ENCODE results near the gene KLHDC10.
"Not testable (repeated sequence)": the region's sequence is repeated elsewhere in the genome, so short reads cannot be mapped to it uniquely, and the experiment has no call there.

Gene KLHDC10

GRCh38 chr7:130141884-130142653 lies 71.7 kb downstream of the KLHDC10 start:
- no peak for DNase-seq (ENCODE audit: low spot score)

DNA sequence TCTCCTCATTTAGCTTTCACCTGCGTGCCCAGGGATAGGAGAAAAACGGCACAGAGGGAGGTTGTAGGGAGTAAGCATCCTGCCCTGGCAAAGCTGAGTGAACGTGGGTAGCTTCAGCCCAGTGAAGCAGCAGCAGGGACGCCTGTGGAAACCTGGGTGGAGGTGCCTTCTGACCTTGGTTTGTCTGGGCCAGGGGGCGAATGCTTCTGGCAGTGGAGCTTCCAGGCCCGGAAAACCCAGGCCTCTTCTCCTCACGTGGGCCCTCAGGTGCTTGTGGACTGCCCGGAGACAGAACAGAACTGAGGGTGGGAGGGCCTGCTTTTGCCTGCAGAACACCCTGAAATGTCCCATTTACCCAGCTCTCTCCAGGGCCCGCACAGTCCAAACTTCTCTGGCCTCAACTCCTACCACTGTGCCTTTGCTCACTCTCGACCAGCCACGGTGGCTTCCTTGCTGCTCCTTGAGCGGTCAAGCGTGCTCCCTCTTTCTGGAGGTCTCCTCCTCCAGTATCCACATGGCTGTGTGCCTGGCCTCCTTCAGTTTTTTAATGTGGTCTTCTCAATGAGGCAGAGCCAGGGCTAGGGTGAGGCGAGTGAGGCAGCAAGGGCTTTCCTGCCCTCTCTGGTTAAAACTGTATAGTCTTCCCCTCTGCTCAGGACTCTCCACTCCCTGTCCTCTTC lies 72.5 kb downstream of the KLHDC10 start:
- DNase-seq (ENCODE audit: low spot score): no peak

GRCh38 chr7:130143334-130143732 lies 73.0 kb downstream of the KLHDC10 start:
- no peak for DNase-seq (ENCODE audit: low spot score)

- no peak for DNase-seq (ENCODE audit: low spot score)
These were observed 73.6 kb downstream of the KLHDC10 start for GRCh38 chr7:130143986-130144311.

- DNase-seq (ENCODE audit: low spot score): peak; percentile 76
These were observed 74.2 kb downstream of the KLHDC10 start for GRCh38 chr7:130144312-130145171.

DNA sequence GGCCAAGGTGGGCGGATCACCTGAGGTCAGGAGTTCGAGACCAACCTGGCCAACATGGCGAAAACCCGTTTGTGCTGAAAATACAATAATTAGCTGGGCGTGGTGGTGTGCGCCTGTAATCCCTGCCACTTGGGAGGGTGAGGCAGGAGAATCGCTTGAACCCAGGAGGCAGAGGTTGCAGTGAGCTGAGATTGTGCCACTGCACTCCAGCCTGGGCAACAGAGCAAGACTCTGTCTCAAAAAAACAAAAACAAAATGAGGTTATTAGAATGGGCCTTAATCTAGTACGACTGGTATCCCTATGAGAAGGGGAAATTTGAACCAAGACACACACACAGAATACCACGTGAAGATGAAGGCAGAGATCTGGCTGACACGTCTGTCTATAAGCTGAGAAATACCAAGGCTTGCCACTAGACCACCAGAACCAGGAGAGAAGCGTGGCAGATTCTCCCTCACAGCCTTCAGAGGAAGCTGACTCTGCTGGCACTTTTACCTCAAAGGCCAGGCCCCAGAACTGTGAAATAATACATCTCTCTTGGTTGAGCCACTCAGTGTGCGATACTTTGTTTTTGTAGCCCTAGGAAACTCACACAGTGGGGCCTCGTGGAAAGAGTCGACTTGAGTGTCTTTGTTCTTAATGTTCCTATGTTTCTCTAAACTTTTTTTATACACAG lies 75.2 kb downstream of the KLHDC10 start:
- DNase-seq (ENCODE audit: low spot score): no peak

GRCh38 chr7:130146142-130146541 lies 75.8 kb downstream of the KLHDC10 start:
- DNase-seq (ENCODE audit: low spot score): not testable (repeated sequence)

DNA sequence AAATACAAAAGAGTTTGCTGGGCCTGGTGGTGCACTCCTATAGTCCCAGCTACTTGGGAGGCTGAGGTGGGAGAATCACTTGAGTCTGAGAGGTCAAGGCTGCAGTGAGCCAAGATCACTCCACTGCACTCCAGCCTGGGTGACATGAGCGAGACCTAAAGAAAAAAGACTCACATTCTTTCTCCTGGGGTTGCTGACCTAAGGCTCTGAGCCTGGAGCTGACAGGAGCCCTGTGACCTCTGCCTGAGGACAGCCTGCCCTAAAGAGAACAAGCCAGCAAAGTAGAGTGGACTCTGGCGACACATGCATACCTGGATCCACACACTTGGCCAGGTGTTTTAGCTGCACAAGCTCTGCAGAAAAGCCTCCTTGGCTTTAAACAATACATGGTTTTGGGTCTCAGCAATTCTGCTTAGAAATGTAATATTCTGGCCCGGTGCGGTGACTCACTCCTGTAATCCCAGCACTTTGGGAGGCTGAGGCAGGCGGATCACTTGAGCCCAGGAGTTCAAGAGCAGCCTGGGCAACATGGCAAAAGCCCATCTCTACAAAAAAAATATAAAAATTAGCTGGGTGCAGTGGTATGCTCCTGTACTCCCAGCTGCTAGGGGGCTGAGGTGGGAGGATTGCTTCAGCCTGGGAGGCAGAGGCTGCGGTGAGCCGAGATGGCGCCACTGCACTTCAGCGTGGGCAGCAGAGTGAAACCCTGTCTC lies 76.5 kb downstream of the KLHDC10 start:
- no peak for DNase-seq (ENCODE audit: low spot score)

- no peak for DNase-seq (ENCODE audit: low spot score)
These were observed 77.5 kb downstream of the KLHDC10 start for GRCh38 chr7:130147710-130148325.

GRCh38 chr7:130148561-130148960 lies 78.2 kb downstream of the KLHDC10 start:
- peak; percentile 65 for DNase-seq (ENCODE audit: low spot score)

DNA sequence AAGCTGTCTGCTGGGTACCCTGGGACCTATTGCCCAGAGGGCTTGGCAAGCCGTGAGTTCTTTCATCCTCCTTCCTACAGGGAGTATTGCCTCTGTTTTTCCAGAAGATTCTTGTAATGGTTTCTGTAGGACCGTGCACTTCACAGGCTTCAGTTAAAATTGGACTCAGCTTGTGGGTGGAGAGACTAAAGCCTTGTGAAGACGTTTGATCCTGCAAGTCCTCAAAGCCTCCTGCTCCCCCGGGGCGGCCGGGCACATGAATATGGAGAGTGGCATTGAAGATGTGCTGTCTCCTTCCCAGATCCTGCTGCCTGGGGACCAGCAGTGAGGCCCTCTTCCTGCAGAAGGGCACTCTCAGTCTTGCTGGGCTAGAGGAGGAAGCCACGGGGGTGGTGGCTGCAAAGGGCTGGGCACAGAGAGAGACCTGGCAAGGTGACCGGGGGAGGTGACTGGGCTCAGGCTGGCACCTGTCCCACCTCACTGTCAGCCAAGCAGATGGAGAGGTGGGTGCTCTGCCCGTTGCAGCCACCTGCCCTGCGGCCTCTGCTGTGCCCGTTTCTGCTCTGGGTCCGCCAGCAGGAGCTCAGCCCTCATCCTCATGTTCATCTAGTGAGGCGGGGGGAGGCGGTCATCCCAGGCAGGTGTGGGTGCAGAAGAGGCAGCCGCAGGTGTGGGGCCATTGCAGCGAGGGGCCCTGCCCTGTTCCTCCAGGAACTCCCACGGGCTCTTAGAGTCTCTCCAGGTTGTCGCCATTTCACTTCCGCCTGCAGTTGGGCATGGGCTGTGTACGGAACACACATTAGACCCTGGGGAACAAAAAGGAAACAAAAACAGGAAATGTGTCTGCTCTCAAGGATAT lies 79.2 kb downstream of the KLHDC10 start:
- DNase-seq (ENCODE audit: low spot score): no peak

GRCh38 chr7:130150587-130150986 lies 80.3 kb downstream of the KLHDC10 start:
- no peak for DNase-seq (ENCODE audit: low spot score)

- DNase-seq (ENCODE audit: low spot score): no peak
These were observed 81.5 kb downstream of the KLHDC10 start for GRCh38 chr7:130151591-130152492.

DNA sequence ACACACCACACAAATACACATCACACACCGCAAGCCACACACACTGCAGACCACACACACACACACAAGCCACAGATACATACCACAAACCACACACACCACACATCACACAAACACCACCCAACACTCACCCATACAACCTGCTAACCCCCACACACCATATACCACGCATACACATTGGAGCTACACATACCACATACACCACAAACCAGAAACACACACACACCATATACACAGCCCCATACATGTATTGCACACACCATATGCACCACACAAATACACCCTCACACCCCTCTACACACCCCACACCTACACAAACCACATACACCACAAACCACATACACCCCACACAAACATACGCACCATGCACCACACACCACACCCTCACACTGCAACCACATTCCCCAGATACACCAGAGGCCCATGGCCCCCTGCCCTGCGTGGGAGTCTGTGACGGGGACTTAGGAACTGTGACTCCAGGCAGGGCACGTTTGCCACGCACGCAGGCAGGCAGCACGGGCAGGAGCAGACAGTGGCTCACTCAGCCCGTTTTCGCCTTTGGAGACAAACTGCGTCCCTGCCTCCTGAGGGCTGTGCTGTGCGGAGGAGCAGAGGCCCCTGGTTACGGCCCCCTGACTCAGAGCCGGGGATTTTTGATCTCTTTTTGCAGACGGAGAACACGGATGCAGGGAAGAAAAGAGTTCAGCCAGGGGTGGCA lies 82.3 kb downstream of the KLHDC10 start:
- DNase-seq (ENCODE audit: low spot score): no peak

- no peak for DNase-seq (ENCODE audit: low spot score)
These were observed 83.0 kb downstream of the KLHDC10 start for GRCh38 chr7:130153211-130153908.

GRCh38 chr7:130154131-130154500 lies 83.8 kb downstream of the KLHDC10 start:
- no peak for DNase-seq (ENCODE audit: low spot score)

DNA sequence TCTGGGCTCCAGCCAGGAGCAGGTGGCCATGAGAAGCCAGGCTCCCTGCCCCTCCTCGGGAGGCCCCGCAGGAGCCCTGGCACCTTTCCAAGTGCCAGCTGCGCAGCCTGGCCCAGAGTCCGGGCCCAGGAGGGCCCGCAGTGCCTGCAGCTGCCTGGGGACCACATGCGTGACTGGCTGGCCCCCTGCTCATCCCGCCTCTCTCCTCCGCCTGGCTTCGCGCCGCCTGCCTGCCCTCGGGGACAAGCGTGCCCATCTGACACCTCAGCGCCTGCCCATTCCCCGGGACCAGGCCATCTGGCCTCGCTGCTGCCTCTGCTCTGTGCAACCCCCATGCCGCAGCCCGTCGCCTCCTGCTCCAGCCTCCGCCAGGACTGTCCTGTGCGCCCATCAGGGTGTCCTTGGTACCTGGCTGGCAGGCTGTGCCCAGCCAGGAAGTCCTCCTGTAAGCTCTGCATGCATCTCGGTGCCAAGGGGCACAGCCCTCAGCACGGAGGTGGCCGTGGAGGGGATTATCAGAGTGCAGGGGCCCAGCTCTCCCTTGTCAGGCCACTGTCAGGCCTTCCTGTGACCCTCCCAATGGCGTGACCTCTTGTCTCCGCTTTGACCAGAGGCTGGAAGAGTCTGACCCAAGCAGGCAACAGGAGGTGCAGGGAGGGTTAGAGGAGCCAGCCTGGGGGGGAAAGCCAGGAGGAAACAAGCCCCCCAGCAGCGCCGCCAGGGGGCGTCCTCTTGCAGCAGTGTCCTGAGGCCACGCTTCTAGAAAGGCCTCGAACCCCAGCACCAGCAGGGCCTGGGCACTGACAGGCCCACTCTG lies 84.4 kb downstream of the KLHDC10 start:
- no peak for DNase-seq (ENCODE audit: low spot score)
